ENCODE results near the gene CACNA1S. TPM values are rescaled to one million over a fixed set of nuclear protein-coding genes. Genes with fewer than 3 reads are reported as not detected.

Gene CACNA1S
- total RNA-seq, 1 donor from 2014 or later = not detected

- Mint-ChIP-seq H3K9me3 (no peaks in the 10 kb centered on the region), H3K27ac (no peak overlapping the region), H3K4me1 (peaks cover 5% of the 10 kb centered on the region), H3K4me3 (no peak overlapping the region), H3K36me3 (ENCODE audit: low read depth) (peaks cover 60% of the 10 kb centered on the region), H3K27me3 (no peaks in the 10 kb centered on the region)
- intact Hi-C loops (cut with micrococcal nuclease) = no loop called here
- no peak for ATAC-seq (ENCODE audit: low read depth)
- POLR2A ChIA-PET = no interaction called here
- TF ChIP-seq CTCF (IDR thresholded peaks at IDR 0.05) = no peak
- CTCF ChIA-PET = interaction anchor here (0.5 kb wide), 1 partner anchor 515 kb away, joined by 3 read pairs; no protein-coding TSS in a partner anchor
- DNase-seq = no peak
Measured at GRCh38 chr1:201137024-201137392, 24.8 kb upstream of the CACNA1S start.

GRCh38 chr1:201136355-201137023, 24.3 kb upstream of the CACNA1S start:
- intact Hi-C loops (cut with micrococcal nuclease) = no loop called here
- ATAC-seq (ENCODE audit: low read depth) (no peak), DNase-seq (no peak)
- Mint-ChIP-seq H3K27me3 (no peaks in the 10 kb centered on the region), H3K36me3 (ENCODE audit: low read depth) (peaks cover 55% of the 10 kb centered on the region), H3K4me1 (peaks cover 5% of the 10 kb centered on the region), H3K9me3 (no peaks in the 10 kb centered on the region), H3K4me3 (no peak overlapping the region), H3K27ac (no peak overlapping the region)
- ChIA-PET CTCF (no interaction called here), POLR2A (no interaction called here)
- TF ChIP-seq CTCF (IDR thresholded peaks at IDR 0.05) = no peak

GRCh38 chr1:201134405-201134804, 22.2 kb upstream of the CACNA1S start:
- Mint-ChIP-seq H3K4me1 (no peaks in the 10 kb centered on the region), H3K36me3 (ENCODE audit: low read depth) (peaks cover 41% of the 10 kb centered on the region), H3K9me3 (no peaks in the 10 kb centered on the region), H3K27ac (no peak overlapping the region), H3K27me3 (no peaks in the 10 kb centered on the region), H3K4me3 (no peak overlapping the region)
- no peak for TF ChIP-seq CTCF (IDR thresholded peaks at IDR 0.05)
- no peak for ATAC-seq (ENCODE audit: low read depth)
- CTCF ChIA-PET = no interaction called here
- POLR2A ChIA-PET = no interaction called here
- DNase-seq = no peak
- intact Hi-C loops (cut with micrococcal nuclease) = no loop called here

DNA sequence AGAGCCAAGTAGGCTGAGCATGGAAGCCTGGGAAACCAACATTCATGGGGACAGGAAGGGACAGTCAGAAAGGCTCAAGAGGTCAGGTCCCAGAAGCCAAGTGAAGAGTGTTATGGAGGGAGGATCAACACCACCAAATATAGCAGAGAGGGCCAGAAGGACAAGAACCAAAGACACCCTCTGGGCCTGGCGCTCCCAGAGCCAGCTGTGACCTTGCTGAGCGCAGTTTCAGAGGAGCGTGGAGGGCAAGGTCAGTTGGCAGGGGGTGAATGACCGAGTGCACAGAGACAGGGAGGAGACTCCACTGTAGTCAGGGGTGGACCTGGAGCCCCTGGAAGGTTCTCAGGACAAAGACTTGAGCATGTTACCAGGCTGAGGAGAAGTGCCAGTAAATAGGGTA, 19.2 kb upstream of the CACNA1S start:
- Mint-ChIP-seq H3K27ac (no peak overlapping the region), H3K36me3 (ENCODE audit: low read depth) (peaks cover 25% of the 10 kb centered on the region), H3K9me3 (no peaks in the 10 kb centered on the region), H3K4me1 (no peaks in the 10 kb centered on the region), H3K27me3 (peaks cover 5% of the 10 kb centered on the region), H3K4me3 (no peak overlapping the region)
- DNase-seq = no peak
- no peak for TF ChIP-seq CTCF (IDR thresholded peaks at IDR 0.05)
- ChIA-PET POLR2A (no interaction called here), CTCF (no interaction called here)
- no peak for ATAC-seq (ENCODE audit: low read depth)
- intact Hi-C loops (cut with micrococcal nuclease) = no loop called here

DNA sequence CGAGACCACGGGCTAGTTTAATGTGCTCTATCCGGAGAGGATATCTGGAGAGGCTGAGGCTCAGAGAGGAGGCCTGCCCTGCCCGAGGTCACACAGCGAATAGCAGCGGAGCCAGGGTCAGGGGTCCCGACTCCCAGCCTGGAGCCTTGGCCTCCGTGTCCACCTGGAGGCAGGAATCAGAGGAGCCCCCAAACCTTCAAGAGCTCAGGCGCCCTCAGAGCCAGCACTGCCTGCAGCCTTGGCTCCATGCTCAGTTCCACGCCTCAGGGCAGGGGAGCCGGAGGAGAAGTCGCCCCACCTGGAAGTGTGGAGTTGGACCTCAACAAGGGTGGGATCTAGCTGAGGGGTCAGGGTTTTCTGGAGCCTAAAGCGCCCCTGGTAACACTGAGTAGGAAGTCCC, 16.7 kb upstream of the CACNA1S start:
- Mint-ChIP-seq H3K4me1 (no peaks in the 10 kb centered on the region), H3K27ac (no peak overlapping the region), H3K36me3 (ENCODE audit: low read depth) (peaks cover 7% of the 10 kb centered on the region), H3K4me3 (no peak overlapping the region), H3K9me3 (no peaks in the 10 kb centered on the region), H3K27me3 (peaks cover 5% of the 10 kb centered on the region)
- DNase-seq (no peak), ATAC-seq (ENCODE audit: low read depth) (no peak)
- ChIA-PET POLR2A (no interaction called here), CTCF (no interaction called here)
- no peak for TF ChIP-seq CTCF (IDR thresholded peaks at IDR 0.05)
- intact Hi-C loops (cut with micrococcal nuclease) = no loop called here
